Measurements from ENCODE around the gene GABBR2. TPM values are rescaled to one million over a fixed set of nuclear protein-coding genes. Genes with fewer than 3 reads are reported as not detected.

The GABBR2 gene
- total RNA-seq, 1 donor from 2014 or later: 6.4 TPM

GRCh38 chr9:98673681-98674080 lies 35.1 kb downstream of the GABBR2 start:
- DNase-seq (ENCODE audit: extremely low spot score, unreplicated experiment): no peak
- peaks cover 11% of the 10 kb centered on the region for H3K9me3 Mint-ChIP-seq
- H3K4me1 Mint-ChIP-seq (ENCODE audit: unreplicated experiment): no peaks in the 10 kb centered on the region
- TF ChIP-seq CTCF (conservative IDR thresholded peaks at IDR 0.05): no peak
- no peaks in the 10 kb centered on the region for H3K36me3 Mint-ChIP-seq
- peaks cover 10% of the 10 kb centered on the region for H3K27me3 Mint-ChIP-seq
- no peak overlapping the region for H3K27ac Mint-ChIP-seq
- H3K4me3 Mint-ChIP-seq: no peak overlapping the region

GRCh38 chr9:98667005-98667640 lies 41.6 kb downstream of the GABBR2 start:
- DNase-seq (ENCODE audit: extremely low spot score, unreplicated experiment): no peak
- no peak for TF ChIP-seq CTCF (conservative IDR thresholded peaks at IDR 0.05)
- Mint-ChIP-seq H3K9me3 (no peaks in the 10 kb centered on the region), H3K36me3 (no peaks in the 10 kb centered on the region), H3K4me3 (no peak overlapping the region), H3K27me3 (peaks cover 3% of the 10 kb centered on the region), H3K4me1 (ENCODE audit: unreplicated experiment) (no peaks in the 10 kb centered on the region), H3K27ac (no peak overlapping the region)

- no peaks in the 10 kb centered on the region for H3K9me3 Mint-ChIP-seq
- H3K4me3 Mint-ChIP-seq: no peak overlapping the region
- H3K4me1 Mint-ChIP-seq (ENCODE audit: unreplicated experiment): no peaks in the 10 kb centered on the region
- H3K36me3 Mint-ChIP-seq: no peaks in the 10 kb centered on the region
- no peak overlapping the region for H3K27ac Mint-ChIP-seq
- no peak for TF ChIP-seq CTCF (conservative IDR thresholded peaks at IDR 0.05)
- no peak for DNase-seq (ENCODE audit: extremely low spot score, unreplicated experiment)
- H3K27me3 Mint-ChIP-seq: peaks cover 3% of the 10 kb centered on the region
These were observed 43.2 kb downstream of the GABBR2 start for GRCh38 chr9:98665501-98665900.

GRCh38 chr9:98660541-98660940 lies 48.2 kb downstream of the GABBR2 start:
- DNase-seq (ENCODE audit: extremely low spot score, unreplicated experiment): no peak
- Mint-ChIP-seq H3K27me3 (no peaks in the 10 kb centered on the region), H3K27ac (no peak overlapping the region), H3K4me3 (no peak overlapping the region), H3K36me3 (no peaks in the 10 kb centered on the region), H3K9me3 (no peaks in the 10 kb centered on the region), H3K4me1 (ENCODE audit: unreplicated experiment) (no peaks in the 10 kb centered on the region)
- TF ChIP-seq CTCF (conservative IDR thresholded peaks at IDR 0.05): no peak

GRCh38 chr9:98658951-98659351 lies 49.8 kb downstream of the GABBR2 start:
- H3K9me3 Mint-ChIP-seq: peaks cover 5% of the 10 kb centered on the region
- no peak overlapping the region for H3K27ac Mint-ChIP-seq
- no peak for TF ChIP-seq CTCF (conservative IDR thresholded peaks at IDR 0.05)
- H3K4me1 Mint-ChIP-seq (ENCODE audit: unreplicated experiment): no peaks in the 10 kb centered on the region
- DNase-seq (ENCODE audit: extremely low spot score, unreplicated experiment): no peak
- H3K27me3 Mint-ChIP-seq: no peaks in the 10 kb centered on the region
- H3K36me3 Mint-ChIP-seq: no peaks in the 10 kb centered on the region
- no peak overlapping the region for H3K4me3 Mint-ChIP-seq

GRCh38 chr9:98657897-98658296 lies 50.8 kb downstream of the GABBR2 start:
- no peaks in the 10 kb centered on the region for H3K4me1 Mint-ChIP-seq (ENCODE audit: unreplicated experiment)
- DNase-seq (ENCODE audit: extremely low spot score, unreplicated experiment): no peak
- H3K4me3 Mint-ChIP-seq: no peak overlapping the region
- H3K9me3 Mint-ChIP-seq: peaks cover 5% of the 10 kb centered on the region
- no peaks in the 10 kb centered on the region for H3K36me3 Mint-ChIP-seq
- H3K27me3 Mint-ChIP-seq: no peaks in the 10 kb centered on the region
- no peak for TF ChIP-seq CTCF (conservative IDR thresholded peaks at IDR 0.05)
- no peak overlapping the region for H3K27ac Mint-ChIP-seq

All from type B pancreatic cell (in vitro differentiated cells).